Astrocyte (in vitro differentiated cells and primary cell): ENCODE data around the gene CNOT3. TPM values are rescaled to one million over a fixed set of nuclear protein-coding genes. Genes with fewer than 3 reads are reported as not detected.
A peak's percentile ranks its signal among the peaks of the same experiment; 100 is the strongest.
"Not testable (repeated sequence)": the region's sequence is repeated elsewhere in the genome, so short reads cannot be mapped to it uniquely, and the experiment has no call there.

Source experiments
- DNase-seq: peaks from one replicate; pipeline ENCODE4 v3.0.0-alpha.2; 2010; ENCODE audit warnings: low read depth
- FAIRE-seq: peaks from 2 replicates; lab custom pipeline; 2011; peaks lifted over from hg19 to GRCh38; lab: Jason Lieb, UNC
- H2AFZ ChIP-seq: 2 replicates; pipeline ENCODE4 v1.6.0; 2012; ENCODE audit warnings: low read depth, low read length, inconsistent platforms
- H3K27ac ChIP-seq: 2 replicates; pipeline ENCODE4 v1.5.1; 2011; ENCODE audit warnings: low read depth, low read length, inconsistent platforms
- H3K27me3 ChIP-seq: 2 replicates; pipeline ENCODE4 v1.6.0; 2011; ENCODE audit warnings: low read length, inconsistent platforms; ENCODE audit not compliant: insufficient read depth
- H3K36me3 ChIP-seq: 2 replicates; pipeline ENCODE4 v1.5.1; 2011; ENCODE audit warnings: low read length, inconsistent platforms; ENCODE audit not compliant: insufficient read depth
- H3K4me1 ChIP-seq: 2 replicates; pipeline ENCODE4 v1.5.1; 2011; ENCODE audit warnings: low read length, inconsistent platforms; ENCODE audit not compliant: insufficient read depth
- H3K4me2 ChIP-seq: 2 replicates; pipeline ENCODE4 v1.6.0; 2012; ENCODE audit warnings: low read length, inconsistent platforms
- H3K4me3 ChIP-seq: 2 replicates; pipeline ENCODE4 v1.5.1; 2011; ENCODE audit warnings: low read depth, mild to moderate bottlenecking, low read length, inconsistent platforms; ENCODE audit not compliant: insufficient read depth
- H3K79me2 ChIP-seq: 2 replicates; pipeline ENCODE4 v1.6.0; 2012; ENCODE audit warnings: mild to moderate bottlenecking, low read length, inconsistent platforms; ENCODE audit not compliant: insufficient read depth
- H3K9ac ChIP-seq: 2 replicates; pipeline ENCODE4 v1.6.0; 2012; ENCODE audit warnings: mild to moderate bottlenecking, low read length, inconsistent platforms
- H3K9me3 ChIP-seq: 2 replicates; pipeline ENCODE4 v1.5.1; 2012; ENCODE audit warnings: low read depth, mild to moderate bottlenecking, low read length, inconsistent platforms; ENCODE audit not compliant: insufficient read depth
- H4K20me1 ChIP-seq: 2 replicates; pipeline ENCODE4 v1.6.0; 2012; ENCODE audit warnings: low read length, inconsistent platforms; ENCODE audit not compliant: insufficient read depth
- H3K27ac Mint-ChIP-seq: one replicate; pipeline ENCODE4 v1.8.0; 2021; ENCODE audit warnings: mild to moderate bottlenecking, mixed read lengths; ENCODE audit not compliant: unreplicated experiment
- H3K27me3 Mint-ChIP-seq: one replicate; pipeline ENCODE4 v1.8.0; 2021; ENCODE audit warnings: low read depth, mixed read lengths; ENCODE audit not compliant: unreplicated experiment
- H3K36me3 Mint-ChIP-seq: one replicate; pipeline ENCODE4 v1.8.0; 2021; ENCODE audit warnings: low read depth, mixed read lengths; ENCODE audit not compliant: unreplicated experiment
- H3K4me1 Mint-ChIP-seq: one replicate; pipeline ENCODE4 v1.8.0; 2021; ENCODE audit warnings: low read depth, mixed read lengths; ENCODE audit not compliant: unreplicated experiment
- H3K4me3 Mint-ChIP-seq: one replicate; pipeline ENCODE4 v1.8.0; 2021; ENCODE audit warnings: mild to moderate bottlenecking, moderate library complexity, mixed read lengths; ENCODE audit not compliant: unreplicated experiment
- H3K9me3 Mint-ChIP-seq: one replicate; pipeline ENCODE4 v1.8.0; 2021; ENCODE audit warnings: mild to moderate bottlenecking, mixed read lengths; ENCODE audit not compliant: unreplicated experiment
- CTCF ChIP-seq: IDR thresholded peaks from 2 replicates; pipeline ENCODE4 v1.5.1; 2011; ENCODE audit warnings: low read depth, mild to moderate bottlenecking, inconsistent platforms, low read length, moderate library complexity; ENCODE audit not compliant: insufficient read depth
- EZH2 ChIP-seq: IDR thresholded peaks from 2 replicates; pipeline ENCODE4 v1.6.1; 2012; ENCODE audit warnings: mild to moderate bottlenecking, low read length, inconsistent platforms; ENCODE audit not compliant: insufficient read depth
- total RNA-seq: library from RNA; stranded (reverse); gene quantifications from 2 replicates; pipeline ENCODE4 v1.2.1, GENCODE V29; 2021

CNOT3 gene
- total RNA-seq, 1 donor from 2014 or later = 39.2 TPM

GRCh38 chr19:54179262-54179852, 41.8 kb downstream of the CNOT3 start:
- Mint-ChIP-seq H3K27me3 (no peaks in the 10 kb centered on the region), H3K4me3 (no peak overlapping the region), H3K4me1 (no peaks in the 10 kb centered on the region), H3K27ac (no peak overlapping the region), H3K36me3 (peaks cover 13% of the 10 kb centered on the region), H3K9me3 (no peaks in the 10 kb centered on the region)
- Histone ChIP-seq H3K9ac (no peak overlapping the region), H3K9me3 (no peaks in the 10 kb centered on the region), H3K4me3 (no peak overlapping the region), H3K4me2 (no peak overlapping the region), H3K79me2 (peaks cover 3% of the 10 kb centered on the region), H3K36me3 (no peaks in the 10 kb centered on the region), H3K4me1 (no peaks in the 10 kb centered on the region), H2AFZ (no peak overlapping the region), H4K20me1 (peaks cover 20% of the 10 kb centered on the region), H3K27me3 (no peaks in the 10 kb centered on the region), H3K27ac (no peak overlapping the region)
- no peak for TF ChIP-seq EZH2
- TF ChIP-seq CTCF = no peak
- FAIRE-seq (no peak), DNase-seq (no peak)

GRCh38 chr19:54179921-54180461, 42.4 kb downstream of the CNOT3 start:
- Histone ChIP-seq H3K27ac (peak overlapping the region; percentile 34), H3K9me3 (no peaks in the 10 kb centered on the region), H3K36me3 (no peaks in the 10 kb centered on the region), H3K4me2 (no peak overlapping the region), H3K4me1 (no peaks in the 10 kb centered on the region), H4K20me1 (peaks cover 20% of the 10 kb centered on the region), H3K4me3 (no peak overlapping the region), H3K27me3 (no peaks in the 10 kb centered on the region), H2AFZ (no peak overlapping the region), H3K9ac (peak overlapping the region; percentile 40), H3K79me2 (peaks cover 3% of the 10 kb centered on the region)
- H3K4me1 Mint-ChIP-seq = no peaks in the 10 kb centered on the region
- H3K4me3 Mint-ChIP-seq = no peak overlapping the region
- TF ChIP-seq CTCF (peak; percentile 52), EZH2 (no peak)
- peak overlapping the region; percentile 58 for H3K27ac Mint-ChIP-seq
- H3K36me3 Mint-ChIP-seq = peaks cover 13% of the 10 kb centered on the region
- no peaks in the 10 kb centered on the region for H3K27me3 Mint-ChIP-seq
- FAIRE-seq (no peak), DNase-seq (peak; percentile 48)
- no peaks in the 10 kb centered on the region for H3K9me3 Mint-ChIP-seq

GRCh38 chr19:54180691-54181091, 43.1 kb downstream of the CNOT3 start:
- Histone ChIP-seq H3K27me3 (no peaks in the 10 kb centered on the region), H3K4me3 (no peak overlapping the region), H3K4me2 (no peak overlapping the region), H3K9me3 (no peaks in the 10 kb centered on the region), H4K20me1 (peaks cover 20% of the 10 kb centered on the region), H3K79me2 (peaks cover 3% of the 10 kb centered on the region), H3K36me3 (no peaks in the 10 kb centered on the region), H3K27ac (no peak overlapping the region), H3K9ac (peak overlapping the region; percentile 40), H3K4me1 (no peaks in the 10 kb centered on the region), H2AFZ (no peak overlapping the region)
- no peaks in the 10 kb centered on the region for H3K27me3 Mint-ChIP-seq
- FAIRE-seq (no peak), DNase-seq (no peak)
- no peak overlapping the region for H3K4me3 Mint-ChIP-seq
- TF ChIP-seq EZH2 = no peak
- no peak for TF ChIP-seq CTCF
- H3K9me3 Mint-ChIP-seq = no peaks in the 10 kb centered on the region
- H3K36me3 Mint-ChIP-seq = peaks cover 17% of the 10 kb centered on the region
- H3K4me1 Mint-ChIP-seq = no peaks in the 10 kb centered on the region
- H3K27ac Mint-ChIP-seq = no peak overlapping the region

- H3K4me3 ChIP-seq, H3K79me2 ChIP-seq, H3K27me3 ChIP-seq, FAIRE-seq, H2AFZ ChIP-seq, DNase-seq, H3K27ac Mint-ChIP-seq, H3K9me3 Mint-ChIP-seq, H3K4me2 ChIP-seq, H3K27me3 Mint-ChIP-seq, H3K4me1 ChIP-seq, H3K4me3 Mint-ChIP-seq, H3K36me3 ChIP-seq, H3K9me3 ChIP-seq, H3K9ac ChIP-seq, H3K4me1 Mint-ChIP-seq, H3K27ac ChIP-seq: not testable (repeated sequence)
- H4K20me1 ChIP-seq = peaks cover 28% of the 10 kb centered on the region
- peaks cover 14% of the 10 kb centered on the region for H3K36me3 Mint-ChIP-seq
These were observed 44.3 kb downstream of the CNOT3 start for GRCh38 chr19:54181894-54182293.
